Spleen (tissue), 11 donors: ENCODE measurements around the gene SRR. TPM values are rescaled to one million over a fixed set of nuclear protein-coding genes. Genes with fewer than 3 reads are reported as not detected.

Experiments
- DNase-seq: peaks from one replicate; pipeline ENCODE4 v3.0.0-alpha.2; 2020
- H3K27ac ChIP-seq, 8 donors: fragments of 200-600 bp; sonication (generic) in 7 of 8; 1 replicate in 4 of 8; 2 replicates in 4 of 8; pipeline versions ENCODE4 v1.5.0 to v1.8.0; 2016 to 2021; ENCODE audit warnings: inconsistent platforms in 4 of 8, mild to moderate bottlenecking in 4 of 8, moderate library complexity in 1 of 8
- H3K27me3 ChIP-seq, 7 donors: fragments of 200-600 bp; sonication (generic) in 6 of 7; replicated peaks in 1 of 7; 1 replicate in 4 of 7; 2 replicates in 3 of 7; pipeline versions ENCODE4 v1.5.0 to v1.8.0; 2016 to 2021; ENCODE audit warnings: inconsistent platforms in 3 of 7, mild to moderate bottlenecking in 1 of 7
- H3K36me3 ChIP-seq, 6 donors: fragments of 200-600 bp; sonication (generic) in 5 of 6; 1 replicate in 4 of 6; 2 replicates in 2 of 6; pipeline versions ENCODE4 v1.5.0 to v1.8.0; 2016 to 2021; ENCODE audit warnings: inconsistent platforms in 2 of 6
- H3K4me1 ChIP-seq, 6 donors: fragments of 200-600 bp; sonication (generic) in 5 of 6; 1 replicate in 3 of 6; 2 replicates in 3 of 6; pipeline versions ENCODE4 v1.5.0 to v1.8.0; 2016 to 2021; ENCODE audit warnings: inconsistent platforms in 3 of 6
- H3K4me3 ChIP-seq, 8 donors: fragments of 200-600 bp; sonication (generic) in 7 of 8; 1 replicate in 4 of 8; 2 replicates in 4 of 8; pipeline versions ENCODE4 v1.5.0 to v1.8.0; 2016 to 2021; ENCODE audit warnings: inconsistent platforms in 4 of 8, mild to moderate bottlenecking in 4 of 8, moderate library complexity in 2 of 8
- H3K9me3 ChIP-seq, 8 donors: fragments of 200-600 bp; sonication (generic) in 7 of 8; 1 replicate in 4 of 8; 2 replicates in 4 of 8; pipeline versions ENCODE4 v1.5.0 to v1.8.0; 2016 to 2021; ENCODE audit warnings: inconsistent platforms in 4 of 8
- CTCF ChIP-seq, 11 experiments: fragments of 200-600 bp in 7 of 11; fragments of 450-650 bp in 4 of 11; sonication (generic) in 4 of 11; IDR thresholded peaks in 8 of 11; conservative IDR thresholded peaks in 3 of 11; 1 replicate in 7 of 11; 2 replicates in 4 of 11; pipeline versions ENCODE4 v1.4.0 to v1.8.0; 2016 to 2021; ENCODE audit warnings: antibody characterized with exemption in 11 of 11, inconsistent platforms in 4 of 11, mild to moderate bottlenecking in 1 of 11
- POLR2A ChIP-seq, 3 donors: fragments of 450-650 bp; IDR thresholded peaks; one replicate each; pipeline ENCODE4 v1.5.1; 2017; ENCODE audit warnings: antibody characterized with exemption in 3 of 3, mild to moderate bottlenecking in 1 of 3
- POLR2AphosphoS5 ChIP-seq, 3 donors: sonication (generic); formaldehyde crosslinking; IDR thresholded peaks; one replicate each; pipeline ENCODE4 v1.5.1; 2017; ENCODE audit warnings: antibody characterized with exemption in 3 of 3
- WGBS, 5 donors: extraction: QIAGEN DNeasy Blood & Tissue Kit in 3 of 5; methylation state at CpG; one replicate each; pipeline versions ENCODE4 v1.1.5 to v1.1.7; 2013 to 2018; 5-methylcytosine and 5-hydroxymethylcytosine counted together
- intact Hi-C: fragments of 100-400 bp; cut with DNase I; formaldehyde crosslinking; loops from one replicate; pipeline ENCODE4 v1.15.0; 2023; ENCODE audit warnings: low total_unique reads
- polyA plus RNA-seq, 3 donors: library from polyadenylated mRNA; stranded (reverse); fragments of 200-250 nt; gene quantifications; one replicate each; pipeline ENCODE4 v1.2.1, GENCODE V29; 2013
- total RNA-seq, 7 donors: library from RNA; depleted of rRNA in 3 of 7; stranded (reverse); fragments of >200 nt in 3 of 7; fragmentation: NEBNext Ultra II Directional in 4 of 7; extraction: Animal tissue kit (Norgen Biotek cat#: 25700) in 4 of 7; gene quantifications; one replicate each; pipeline versions ENCODE4 v1.1.0 to v1.2.1, GENCODE V29; 2016 to 2021
- donor health status: healthy with polysubstance abuse.
- donor health status: DM: no; HTN: no; CAD: no; lungs with moderate emphysema.
- donor health status: DM: no; HTN: no; CAD: no.
- donor health status: Bipolar disorder and iron deficiency.
- donor health status: healthy.
- donor health status: DM: no; HTN: no; CAD: no.
- donor health status: DM: yes; HTN: yes; CAD: no.

SRR gene
- total and polyA plus RNA-seq, 10 donors = 3.5 to 16.2 (median 6.7) TPM

GRCh38 chr17:2363318-2363717 is 59.6 kb downstream of the SRR start:
- peaks cover 0 to 94% (median 46%) of the 10 kb centered on the region in 6 donors for H3K36me3 ChIP-seq
- WGBS, 5 donors = 94 to 97% (median 96%) methylated on average over 7 to 21 of the region's 21 CpGs
- TF ChIP-seq POLR2A (IDR thresholded peaks at IDR 0.05) = no peak
- TF ChIP-seq CTCF (IDR thresholded peaks at IDR 0.05 in 8 of 11, conservative IDR thresholded peaks at IDR 0.05 in 3 of 11) = no peak
- no peak for TF ChIP-seq POLR2AphosphoS5 (IDR thresholded peaks at IDR 0.05)
- no peak overlapping the region for H3K4me3 ChIP-seq
- DNase-seq = no peak
- H3K9me3 ChIP-seq = no peaks in the 10 kb centered on the region
- peaks cover 0 to 5% (median 0%) of the 10 kb centered on the region in 6 donors for H3K4me1 ChIP-seq
- intact Hi-C loops = loop anchor here (10.0 kb wide), 1 partner anchor 51 kb away; no protein-coding TSS in a partner anchor
- no peaks in the 10 kb centered on the region for H3K27me3 ChIP-seq
- H3K27ac ChIP-seq = no peak overlapping the region

- TF ChIP-seq CTCF (IDR thresholded peaks at IDR 0.05 in 8 of 11, conservative IDR thresholded peaks at IDR 0.05 in 3 of 11) (no peak), POLR2AphosphoS5 (IDR thresholded peaks at IDR 0.05) (no peak), POLR2A (IDR thresholded peaks at IDR 0.05) (no peak)
- intact Hi-C loops = loop anchor here (10.0 kb wide), 1 partner anchor 51 kb away; no protein-coding TSS in a partner anchor
- no peaks in the 10 kb centered on the region for H3K27me3 ChIP-seq
- DNase-seq = no peak
- H3K4me3 ChIP-seq = no peak overlapping the region
- no peak overlapping the region for H3K27ac ChIP-seq
- 84 to 92% (median 86%) methylated on average over 19 to 26 of the region's 26 CpGs for WGBS, 5 donors
- H3K4me1 ChIP-seq = peaks cover 0 to 13% (median 0%) of the 10 kb centered on the region in 6 donors
- no peaks in the 10 kb centered on the region for H3K9me3 ChIP-seq
- H3K36me3 ChIP-seq = peaks cover 0 to 95% (median 46%) of the 10 kb centered on the region in 6 donors
These were observed 60.4 kb downstream of the SRR start for GRCh38 chr17:2363851-2364762.

GRCh38 chr17:2364763-2365116 is 61.0 kb downstream of the SRR start:
- WGBS, 5 donors = 83 to 93% (median 90%) methylated on average over 6 to 12 of the region's 12 CpGs

More at GRCh38 chr17:2364763-2365116, 61.0 kb downstream of the SRR start:
- Histone ChIP-seq H3K27ac (no peak overlapping the region), H3K36me3 (peaks cover 0 to 90% (median 46%) of the 10 kb centered on the region in 6 donors), H3K27me3 (no peaks in the 10 kb centered on the region), H3K4me3 (no peak overlapping the region), H3K4me1 (peaks cover 0 to 19% (median 0%) of the 10 kb centered on the region in 6 donors), H3K9me3 (no peaks in the 10 kb centered on the region)
- intact Hi-C loops = loop anchor here (10.0 kb wide), 1 partner anchor 50 kb away; no protein-coding TSS in a partner anchor
- no peak for DNase-seq
- no peak for TF ChIP-seq CTCF (IDR thresholded peaks at IDR 0.05 in 8 of 11, conservative IDR thresholded peaks at IDR 0.05 in 3 of 11)
- TF ChIP-seq POLR2A (IDR thresholded peaks at IDR 0.05) = no peak
- no peak for TF ChIP-seq POLR2AphosphoS5 (IDR thresholded peaks at IDR 0.05)
